NCI-H524 (cell line): ENCODE data around the gene SUMF1.

Source experiments
- DNase-seq, 2 experiments: peaks; one replicate each; lab custom pipeline; 2025; lab: John Stamatoyannopoulos, UW

SUMF1 gene

GRCh38 chr3:4497005-4497692 lies 30.1 kb upstream of the SUMF1 start:
- DNase-seq, result no peak

DNA sequence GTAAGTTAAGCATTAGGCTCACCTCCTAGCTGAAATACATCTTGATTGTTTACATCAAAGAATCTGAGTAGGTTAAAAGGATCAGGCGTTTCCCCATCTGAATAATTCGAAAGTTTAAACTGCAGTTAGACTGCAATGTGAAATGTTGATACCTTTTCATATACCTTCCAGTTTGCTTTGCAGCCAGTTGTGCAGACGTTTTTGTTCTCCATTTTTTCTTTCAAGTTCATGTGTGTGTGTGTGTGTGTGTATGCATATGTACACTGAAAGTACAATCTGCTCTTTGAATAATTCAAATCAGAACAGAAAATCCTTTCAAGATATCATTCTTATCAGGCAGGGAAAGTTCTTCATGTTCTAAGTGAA lies 29.0 kb upstream of the SUMF1 start:
- no peak for DNase-seq

DNA sequence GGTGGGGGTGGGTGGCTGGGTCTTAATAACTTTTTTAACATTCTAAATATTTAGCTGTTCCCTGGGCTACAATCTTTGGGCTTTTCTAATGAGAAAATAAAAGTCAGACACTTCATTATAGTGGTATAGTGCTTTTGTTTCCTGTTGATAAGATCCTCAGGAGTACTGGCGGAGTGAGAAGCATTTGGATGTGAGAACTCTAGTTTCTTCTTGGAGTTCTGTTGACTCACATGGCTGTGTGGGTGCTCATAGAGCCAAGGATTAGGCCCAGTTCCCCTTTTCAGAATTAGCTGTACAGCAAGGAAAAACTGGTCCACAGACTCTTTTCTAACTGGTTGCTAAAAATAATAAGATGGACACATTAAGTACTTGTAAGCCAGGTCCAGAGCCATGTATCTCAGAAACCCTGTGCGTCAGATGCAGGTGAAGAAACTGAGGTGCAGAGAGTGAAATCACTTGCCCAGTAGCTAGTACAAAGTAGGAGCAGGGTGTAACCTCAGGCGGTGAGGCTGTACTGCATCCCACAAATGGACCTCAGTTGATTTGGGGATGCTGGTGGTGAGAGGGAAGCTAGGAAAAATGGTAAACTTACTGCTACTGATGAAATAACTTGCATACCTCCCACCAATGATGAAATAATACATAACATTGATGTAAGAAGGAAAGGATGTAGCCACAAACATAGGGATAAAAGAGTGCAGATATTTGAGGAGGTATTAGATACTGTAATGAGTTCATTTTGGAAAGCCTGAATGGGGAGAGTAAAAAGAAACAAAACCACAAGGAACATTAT lies 28.4 kb upstream of the SUMF1 start:
- no peak for DNase-seq

DNA sequence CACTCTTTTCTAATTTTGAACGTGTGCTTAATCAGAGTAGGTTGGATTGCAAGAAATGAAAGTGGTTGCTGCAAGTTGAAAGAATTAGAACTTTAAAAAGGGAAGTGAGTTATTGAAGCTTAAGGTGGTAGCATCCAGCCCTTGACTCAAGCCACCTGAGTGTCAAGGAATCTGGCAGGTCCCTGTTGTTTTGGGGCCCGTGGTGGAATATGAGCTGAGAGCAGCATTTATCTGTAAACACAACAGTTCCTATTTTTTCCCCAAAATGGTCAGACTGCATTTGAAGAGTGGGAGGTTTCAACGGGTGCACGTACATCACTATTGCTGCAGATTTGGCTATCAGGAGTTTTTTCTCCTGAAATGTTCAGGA lies 27.8 kb upstream of the SUMF1 start:
- DNase-seq, result no peak

DNA sequence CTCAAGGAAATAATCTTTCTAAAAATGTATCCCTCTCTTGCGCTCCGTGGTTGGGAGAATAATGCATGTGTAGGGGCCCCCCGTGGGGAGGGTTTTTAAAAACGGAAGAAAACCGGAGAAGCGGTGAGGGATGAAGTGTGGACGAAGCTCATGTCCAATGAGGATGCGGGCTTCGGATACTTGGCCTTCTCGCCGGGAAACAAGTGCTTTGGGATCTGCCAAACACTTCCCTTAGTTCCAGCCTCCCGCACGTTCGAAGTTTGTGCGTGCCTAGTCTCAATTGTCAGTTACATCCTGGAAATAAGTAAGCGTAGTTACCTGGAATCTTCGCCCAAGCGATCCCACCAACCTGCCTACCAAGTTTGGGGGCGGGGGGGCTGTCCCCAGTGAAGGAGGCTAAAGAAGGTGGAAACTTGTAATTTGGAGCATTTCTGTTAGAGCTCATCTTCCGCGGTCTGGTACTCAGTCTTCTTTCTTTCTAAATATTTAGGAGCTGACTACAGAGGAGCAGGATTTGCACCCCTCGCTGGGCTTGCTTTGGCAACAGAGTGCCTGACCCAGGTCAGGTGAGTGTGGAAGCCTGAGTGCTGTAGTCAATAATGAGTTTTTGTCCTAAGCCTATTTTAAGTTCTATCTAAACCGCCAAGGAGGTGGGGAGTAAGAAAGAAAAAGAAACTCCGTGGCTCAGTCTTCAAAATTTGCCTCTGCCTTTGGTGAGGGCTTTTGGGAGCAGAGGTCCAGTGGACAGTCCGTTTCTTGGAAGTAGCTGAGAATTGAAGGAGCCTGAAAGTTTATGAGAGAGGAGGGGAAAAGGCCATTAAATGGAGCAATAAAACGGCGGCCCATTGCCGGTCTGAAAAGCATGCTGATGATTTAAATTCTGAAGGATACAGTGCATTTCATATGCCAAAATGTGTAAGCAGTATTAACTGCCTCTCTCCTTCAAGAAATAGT lies 27.1 kb upstream of the SUMF1 start:
- DNase-seq, result peak; percentile 6 to 13

DNA sequence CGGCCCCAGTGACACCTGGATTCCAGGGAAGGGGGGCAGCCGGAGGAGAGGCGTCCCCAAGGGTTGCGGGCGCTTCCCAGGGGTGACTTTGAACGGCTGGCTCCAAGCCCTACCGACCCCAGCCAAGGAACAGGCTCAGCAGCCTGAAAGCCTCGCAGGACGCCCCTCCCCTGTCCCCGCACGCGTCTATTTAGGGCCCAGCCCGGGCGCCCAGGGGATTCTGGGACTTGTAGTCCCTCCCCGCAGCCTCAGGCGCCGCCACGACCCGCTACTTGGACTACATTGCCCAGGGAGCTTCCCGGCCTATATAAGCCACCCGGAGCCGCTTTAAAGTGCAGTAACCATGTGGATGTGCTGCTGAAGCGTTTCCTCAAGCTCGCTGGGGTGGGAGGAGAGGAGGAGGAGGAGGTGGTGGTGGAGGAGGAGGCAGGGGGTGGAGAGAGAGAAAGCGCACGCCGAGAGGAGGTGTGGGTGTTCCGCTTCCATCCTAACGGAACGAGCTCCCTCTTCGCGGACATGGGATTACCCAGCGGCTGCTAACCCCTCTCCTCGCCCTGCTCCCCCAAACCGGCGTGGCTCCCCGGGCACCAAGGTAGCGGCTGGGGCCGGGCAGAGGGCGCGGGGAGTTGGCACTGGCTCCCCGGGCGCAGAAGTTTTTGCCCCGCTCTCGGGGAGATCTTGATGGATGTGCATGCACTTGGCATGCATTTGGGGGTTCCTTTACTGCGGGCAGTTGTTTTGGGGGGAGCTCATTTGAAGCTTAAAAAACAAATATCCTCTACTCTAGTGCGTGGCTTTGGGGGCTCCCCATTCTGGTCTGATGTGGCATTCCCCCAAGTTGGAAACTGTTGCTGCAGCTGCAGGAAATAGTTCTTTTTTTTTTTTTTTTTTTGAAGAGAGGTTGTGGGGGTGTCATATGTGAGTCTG lies 26.2 kb upstream of the SUMF1 start, which contains the start of gene ITPR1:
TSS of gene ITPR1 (plus strand) at position 335 of the 927 bp plus-strand sequence. CDS start 23,144 bp downstream, outside the sequence.
- peak; percentile 98 to 99 for DNase-seq

GRCh38 chr3:4492208-4493013 lies 25.3 kb upstream of the SUMF1 start:
- peak; percentile 54 to 64 for DNase-seq

DNA sequence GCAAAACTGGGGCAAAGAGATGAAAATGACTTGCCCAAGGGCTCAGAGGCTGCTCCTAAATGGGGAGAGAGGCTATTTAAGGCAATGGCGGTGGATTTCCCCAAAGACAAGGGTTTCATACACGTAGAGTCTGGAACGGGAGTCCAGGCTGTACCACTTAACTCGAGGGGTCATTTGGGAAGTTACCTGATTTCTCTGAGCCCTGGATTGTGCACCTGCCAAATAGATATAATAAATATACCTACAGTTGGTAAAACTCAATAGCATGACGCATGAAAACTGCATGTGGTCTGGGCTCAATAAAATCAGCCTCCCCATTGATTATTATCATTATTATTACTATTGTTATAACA lies 24.8 kb upstream of the SUMF1 start:
- DNase-seq, result no peak

DNA sequence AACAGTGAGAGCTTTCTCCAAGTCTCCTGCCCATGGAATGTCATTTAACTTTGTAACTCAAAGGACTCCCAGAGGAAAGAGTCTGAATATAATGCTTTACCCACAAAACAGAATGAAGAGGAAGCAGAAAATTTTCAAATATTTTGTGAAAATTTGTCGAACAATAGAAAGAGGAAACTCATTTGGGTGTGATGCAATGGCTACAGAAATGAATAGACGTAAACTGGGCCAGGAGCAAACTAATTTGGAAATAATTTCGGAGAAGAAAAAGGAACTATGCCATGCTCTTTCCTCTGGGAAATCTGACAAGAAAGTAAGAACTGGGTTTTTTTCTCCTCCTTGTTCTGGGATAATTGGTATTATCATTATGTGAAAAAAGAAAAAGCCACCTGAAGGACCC lies 11.2 kb upstream of the SUMF1 start:
- no peak for DNase-seq

- DNase-seq, result no peak
Measured at GRCh38 chr3:4476496-4476895, 9.4 kb upstream of the SUMF1 start.

- no peak for DNase-seq
Measured at GRCh38 chr3:4475804-4476203, 8.7 kb upstream of the SUMF1 start.

GRCh38 chr3:4474683-4475490 lies 7.8 kb upstream of the SUMF1 start:
- no peak for DNase-seq

DNA sequence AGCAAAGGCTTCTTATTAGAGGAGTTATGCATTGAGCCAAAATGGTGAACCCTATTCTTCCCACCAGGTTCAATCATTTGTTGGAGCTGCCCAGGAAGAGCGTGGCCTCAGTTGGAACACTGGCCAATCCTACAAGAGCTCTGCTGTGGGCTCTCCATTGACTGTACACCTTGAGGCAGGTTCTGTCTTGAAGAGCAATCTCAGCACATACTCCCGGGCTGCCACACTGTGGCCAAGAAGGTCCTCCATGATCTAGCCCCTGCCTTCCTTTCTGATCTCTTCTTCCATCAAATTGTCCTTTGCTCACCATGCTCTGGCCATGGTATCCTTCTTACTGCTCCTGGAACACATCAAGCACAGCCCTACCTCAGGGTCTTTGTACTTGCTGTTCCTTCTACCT lies 5.7 kb upstream of the SUMF1 start:
- no peak for DNase-seq

GRCh38 chr3:4472312-4472711 lies 5.2 kb upstream of the SUMF1 start:
- DNase-seq, result no peak

GRCh38 chr3:4471907-4472306 lies 4.8 kb upstream of the SUMF1 start:
- no peak for DNase-seq

- no peak for DNase-seq
Measured at GRCh38 chr3:4467522-4467867, 426 bp upstream of the SUMF1 start.

- DNase-seq, result no peak
Measured at GRCh38 chr3:4464576-4464975, 2.5 kb downstream of the SUMF1 start.

- no peak for DNase-seq
Measured at GRCh38 chr3:4462369-4463040, 4.6 kb downstream of the SUMF1 start.

DNA sequence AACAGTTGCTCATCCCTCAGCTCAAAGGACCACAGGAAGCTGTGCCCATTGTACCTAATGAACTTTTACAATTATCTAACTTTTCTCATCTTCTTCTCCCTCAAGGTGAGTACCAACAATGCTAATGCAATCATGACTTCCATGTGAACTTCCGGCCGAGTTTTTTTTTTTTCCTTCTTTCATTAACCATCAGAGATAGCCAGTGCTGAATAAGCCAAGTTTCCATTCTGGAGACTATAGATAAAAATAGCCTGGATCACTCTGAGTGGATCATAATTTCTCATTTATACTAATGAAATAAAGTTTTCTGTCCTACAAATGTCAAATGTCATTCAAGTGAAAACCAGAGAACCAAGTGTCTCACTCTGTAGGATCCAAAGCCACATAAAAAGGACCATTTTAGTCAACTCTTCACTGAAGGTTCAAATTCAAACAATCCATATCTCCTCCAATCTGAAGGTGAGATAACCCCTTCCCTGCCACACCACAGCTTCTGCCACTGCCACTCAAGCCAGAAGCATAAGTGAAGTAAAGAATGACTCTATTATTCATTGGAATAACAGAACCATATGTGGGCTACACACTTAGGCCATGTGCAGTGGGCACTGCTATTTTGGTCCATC lies 5.5 kb downstream of the SUMF1 start:
- no peak for DNase-seq
